GM19372 (cell line): Measurements from ENCODE around the gene NCSTN.

Source experiments
- ATAC-seq: cut with Tn5 transposase; IDR thresholded peaks from one replicate; pipeline ENCODE4 v1.9.1; 2021; ENCODE audit warnings: mild to moderate bottlenecking, low read depth, moderate library complexity; ENCODE audit not compliant: unreplicated experiment

Gene NCSTN

GRCh38 chr1:160402001-160402795 lies 59.0 kb downstream of the NCSTN start:
- ATAC-seq, result no peak

DNA sequence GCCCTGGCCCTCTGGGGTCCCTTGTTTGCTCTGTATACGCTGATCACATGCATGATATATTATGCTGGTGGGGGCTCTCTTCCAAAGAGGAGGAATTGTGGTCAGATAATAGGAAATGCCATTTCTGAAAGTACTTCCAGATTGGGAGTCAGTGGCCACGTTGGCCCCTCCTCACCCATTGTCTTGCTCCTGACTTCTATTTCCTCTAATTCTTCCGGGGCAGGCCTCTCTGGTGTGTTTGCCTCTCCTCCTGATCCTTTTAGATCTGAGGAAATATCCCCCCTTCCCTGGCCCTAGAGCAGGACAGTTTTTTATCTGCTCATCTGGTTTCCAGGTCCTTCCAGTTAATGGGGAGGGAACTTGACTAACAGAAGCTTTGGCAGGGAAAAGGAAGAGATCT lies 60.1 kb downstream of the NCSTN start:
- no peak for ATAC-seq

- ATAC-seq, result no peak
Measured at GRCh38 chr1:160404094-160404493, 60.9 kb downstream of the NCSTN start.

DNA sequence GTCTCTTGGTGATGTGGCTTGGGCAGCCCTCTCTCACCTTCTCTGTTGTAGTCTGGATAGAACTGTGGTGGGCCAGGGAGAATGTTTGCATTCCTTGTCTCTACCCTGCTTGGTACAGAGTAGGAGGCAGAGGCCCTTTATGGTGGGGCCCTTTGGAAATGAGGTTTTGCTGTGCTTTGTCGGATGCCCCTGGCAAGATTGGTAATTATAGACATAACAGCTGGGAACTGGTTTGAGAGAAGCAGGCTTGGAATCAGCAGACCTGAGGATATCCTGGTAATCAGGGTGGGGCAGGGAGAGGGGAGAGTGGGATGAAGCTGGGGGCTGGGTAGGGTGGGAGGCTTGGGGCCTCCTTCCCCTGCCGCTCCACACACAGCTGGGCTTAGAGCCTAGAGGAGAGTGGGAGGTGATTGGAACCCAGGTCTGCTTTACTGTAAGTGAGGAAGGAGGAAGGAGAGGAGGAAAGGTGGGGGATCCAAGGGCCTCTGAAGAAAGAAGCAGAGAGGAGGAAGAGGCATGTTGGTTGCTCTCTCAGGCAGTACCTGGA lies 62.2 kb downstream of the NCSTN start:
- ATAC-seq, result no peak

- ATAC-seq, result no peak
Measured at GRCh38 chr1:160406131-160406968, 63.2 kb downstream of the NCSTN start.

- ATAC-seq, result no peak
Measured at GRCh38 chr1:160407839-160408801, 64.9 kb downstream of the NCSTN start.
